ENCODE measurements around the gene SLC35E4. TPM values are rescaled to one million over a fixed set of nuclear protein-coding genes. Genes with fewer than 3 reads are reported as not detected.
"Not testable (repeated sequence)": the region's sequence is repeated elsewhere in the genome, so short reads cannot be mapped to it uniquely, and the experiment has no call there.

Gene SLC35E4
- total RNA-seq, 2 experiments from 2014 or later = 5.2 to 5.9 TPM

- POLR2A ChIA-PET; H3K4me1 Mint-ChIP-seq (ENCODE audit: low read depth); H3K27ac Mint-ChIP-seq; H3K27me3 Mint-ChIP-seq; intact Hi-C loops (cut with micrococcal nuclease); H3K36me3 Mint-ChIP-seq; H3K9me3 Mint-ChIP-seq; H3K4me3 Mint-ChIP-seq; DNase-seq; CTCF ChIA-PET: not testable (repeated sequence)
These were observed 41.0 kb downstream of the SLC35E4 start for GRCh38 chr22:30676565-30676964.

- CTCF ChIA-PET; H3K27ac Mint-ChIP-seq; POLR2A ChIA-PET; intact Hi-C loops (cut with micrococcal nuclease); DNase-seq; H3K36me3 Mint-ChIP-seq; H3K4me3 Mint-ChIP-seq; H3K27me3 Mint-ChIP-seq; H3K4me1 Mint-ChIP-seq (ENCODE audit: low read depth); H3K9me3 Mint-ChIP-seq: not testable (repeated sequence)
These were observed 44.5 kb downstream of the SLC35E4 start for GRCh38 chr22:30679895-30680690.

DNA sequence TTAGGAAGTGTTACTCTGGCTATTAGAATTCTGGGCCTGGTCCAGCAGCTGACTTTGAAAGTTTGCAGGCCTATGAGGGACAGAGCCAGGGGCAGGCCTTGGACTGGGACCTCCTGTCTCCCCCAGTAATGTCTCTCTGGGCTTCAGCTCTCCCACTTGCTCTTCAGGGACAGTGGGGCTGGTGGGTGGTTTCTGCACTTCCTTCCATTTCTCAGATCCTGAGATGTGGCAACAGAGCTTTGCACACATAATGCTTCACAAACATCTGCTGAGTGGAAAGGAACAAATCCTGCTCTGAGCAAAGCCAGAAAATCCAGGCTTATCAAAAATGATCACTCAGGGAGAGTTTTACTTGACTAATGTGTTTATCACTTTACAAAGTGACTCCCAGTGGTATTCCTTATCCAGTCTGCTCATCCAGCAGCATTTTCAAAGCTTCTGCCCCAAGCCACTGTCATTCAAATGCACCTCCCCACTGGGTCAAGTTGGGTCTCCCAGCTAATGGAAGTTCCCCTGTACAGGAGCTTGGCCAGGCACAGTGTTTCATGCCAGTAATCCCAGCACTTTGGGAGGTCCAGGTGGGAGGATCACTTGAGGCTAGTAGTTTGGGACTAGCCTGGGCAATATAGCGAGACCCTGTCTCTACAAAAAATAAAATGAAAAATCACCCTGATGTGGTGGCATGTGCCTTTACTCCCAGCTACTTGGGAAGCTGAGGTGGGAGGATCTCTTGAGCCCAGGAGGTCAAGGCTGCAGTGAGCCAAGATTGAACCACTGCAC, 45.6 kb downstream of the SLC35E4 start:
- Mint-ChIP-seq H3K36me3 (no peaks in the 10 kb centered on the region), H3K4me1 (ENCODE audit: low read depth) (no peaks in the 10 kb centered on the region), H3K27ac (no peak overlapping the region), H3K4me3 (no peak overlapping the region), H3K9me3 (no peaks in the 10 kb centered on the region), H3K27me3 (peaks cover 3% of the 10 kb centered on the region)
- ChIA-PET CTCF (no interaction called here), POLR2A (interaction anchor here (0.6 kb wide), 1 partner anchor 22 kb away, joined by 4 read pairs; no protein-coding TSS in a partner anchor)
- no peak for DNase-seq
- intact Hi-C loops (cut with micrococcal nuclease) = no loop called here

DNA sequence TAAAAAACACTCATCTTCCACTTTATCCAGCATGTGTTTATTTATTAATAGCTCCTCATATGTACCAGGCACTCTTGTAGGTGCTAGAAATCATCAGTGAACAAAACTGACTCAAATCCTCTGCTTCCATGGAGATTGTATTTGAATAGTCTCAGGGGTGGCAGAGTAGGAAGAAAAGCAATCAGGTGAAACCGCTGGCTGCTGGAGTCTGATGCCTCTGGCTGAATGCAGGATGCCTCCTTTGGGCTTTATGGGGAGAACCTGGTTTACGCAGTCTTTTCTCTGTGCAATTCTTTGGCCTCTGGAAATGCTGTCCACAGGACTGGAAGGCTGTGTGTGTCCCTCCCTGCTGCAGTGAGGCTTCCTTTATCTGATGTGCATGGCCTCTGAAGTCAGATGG, 46.2 kb downstream of the SLC35E4 start:
- Mint-ChIP-seq H3K4me3 (no peak overlapping the region), H3K27me3 (peaks cover 1% of the 10 kb centered on the region), H3K27ac (no peak overlapping the region), H3K36me3 (no peaks in the 10 kb centered on the region), H3K4me1 (ENCODE audit: low read depth) (no peaks in the 10 kb centered on the region), H3K9me3 (no peaks in the 10 kb centered on the region)
- CTCF ChIA-PET = no interaction called here
- intact Hi-C loops (cut with micrococcal nuclease) = no loop called here
- no peak for DNase-seq
- POLR2A ChIA-PET = interaction anchor here (0.6 kb wide), 1 partner anchor 23 kb away, joined by 4 read pairs; no protein-coding TSS in a partner anchor

- no peaks in the 10 kb centered on the region for H3K9me3 Mint-ChIP-seq
- peaks cover 1% of the 10 kb centered on the region for H3K27me3 Mint-ChIP-seq
- intact Hi-C loops (cut with micrococcal nuclease) = no loop called here
- H3K36me3 Mint-ChIP-seq = no peaks in the 10 kb centered on the region
- ChIA-PET CTCF (interaction anchor here (0.6 kb wide), 2 partner anchors 39 to 49 kb away, joined by 3 read pairs; partner anchors contain the start of gene SLC35E4), POLR2A (no interaction called here)
- no peak overlapping the region for H3K4me3 Mint-ChIP-seq
- H3K27ac Mint-ChIP-seq = no peak overlapping the region
- H3K4me1 Mint-ChIP-seq (ENCODE audit: low read depth) = no peaks in the 10 kb centered on the region
- no peak for DNase-seq
These were observed 49.6 kb downstream of the SLC35E4 start for GRCh38 chr22:30685178-30685577.

GRCh38 chr22:30687358-30687757, 51.8 kb downstream of the SLC35E4 start:
- POLR2A ChIA-PET = no interaction called here
- no peak for DNase-seq
- H3K9me3 Mint-ChIP-seq = no peaks in the 10 kb centered on the region
- CTCF ChIA-PET = no interaction called here
- intact Hi-C loops (cut with micrococcal nuclease) = no loop called here
- peaks cover 1% of the 10 kb centered on the region for H3K27me3 Mint-ChIP-seq
- H3K4me3 Mint-ChIP-seq = no peak overlapping the region
- no peaks in the 10 kb centered on the region for H3K36me3 Mint-ChIP-seq
- H3K4me1 Mint-ChIP-seq (ENCODE audit: low read depth) = no peaks in the 10 kb centered on the region
- H3K27ac Mint-ChIP-seq = no peak overlapping the region

DNA sequence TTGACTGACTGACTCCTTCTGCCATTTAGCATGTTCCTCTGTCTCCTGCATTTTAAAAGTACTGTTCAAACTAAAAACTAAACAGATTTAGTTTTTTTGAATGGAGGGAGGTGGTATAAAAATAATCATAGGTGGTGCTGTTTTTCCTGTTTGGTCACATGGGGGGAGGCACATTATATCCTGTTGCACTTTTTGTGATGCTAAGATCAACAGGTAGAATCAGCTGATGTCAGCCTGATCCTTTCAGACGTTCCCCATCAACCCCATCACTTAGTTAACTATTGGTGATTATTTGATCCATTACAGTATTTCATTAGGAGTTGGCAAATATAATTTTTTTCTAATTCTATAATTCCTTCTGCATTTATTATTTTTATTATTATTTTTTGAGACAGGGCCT, 54.0 kb downstream of the SLC35E4 start:
- no peaks in the 10 kb centered on the region for H3K36me3 Mint-ChIP-seq
- DNase-seq = no peak
- CTCF ChIA-PET = no interaction called here
- peaks cover 7% of the 10 kb centered on the region for H3K4me1 Mint-ChIP-seq (ENCODE audit: low read depth)
- H3K27me3 Mint-ChIP-seq = peaks cover 7% of the 10 kb centered on the region
- POLR2A ChIA-PET = no interaction called here
- no peak overlapping the region for H3K4me3 Mint-ChIP-seq
- intact Hi-C loops (cut with micrococcal nuclease) = no loop called here
- no peaks in the 10 kb centered on the region for H3K9me3 Mint-ChIP-seq
- no peak overlapping the region for H3K27ac Mint-ChIP-seq

- Mint-ChIP-seq H3K27me3 (peaks cover 7% of the 10 kb centered on the region), H3K27ac (no peak overlapping the region), H3K4me1 (ENCODE audit: low read depth) (peaks cover 15% of the 10 kb centered on the region), H3K36me3 (no peaks in the 10 kb centered on the region), H3K4me3 (no peak overlapping the region), H3K9me3 (no peaks in the 10 kb centered on the region)
- DNase-seq = no peak
- ChIA-PET CTCF (interaction anchor here (1.1 to 1.2 kb wide), 3 partner anchors 21 to 63 kb away, joined by 3 to 6 read pairs (median 3); no protein-coding TSS in a partner anchor), POLR2A (no interaction called here)
- intact Hi-C loops (cut with micrococcal nuclease) = no loop called here
These were observed 55.6 kb downstream of the SLC35E4 start for GRCh38 chr22:30691204-30691603.

DNA sequence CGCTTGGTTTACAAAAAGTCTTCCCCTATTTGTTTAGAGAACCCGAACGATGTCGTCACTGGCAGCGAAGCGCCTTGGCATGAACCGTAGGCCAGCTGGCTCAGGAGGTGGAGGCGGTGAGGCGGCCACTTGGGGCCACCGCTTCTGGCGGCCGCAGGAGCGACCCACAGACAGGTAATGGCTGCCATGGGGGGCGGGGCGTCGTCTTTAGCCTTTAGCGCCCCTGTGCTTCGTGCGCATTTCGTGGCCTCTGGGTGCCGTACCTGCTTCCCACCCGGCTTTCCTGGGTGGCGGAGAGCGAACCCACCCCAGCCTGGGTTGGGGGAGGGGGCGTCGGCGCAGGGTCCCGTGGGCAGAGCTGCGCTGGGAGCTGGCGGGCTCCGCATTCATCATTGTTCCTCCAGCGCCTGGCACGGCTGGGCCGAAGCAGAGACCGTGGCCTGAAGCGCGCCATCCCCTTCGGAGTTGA, 58.6 kb downstream of the SLC35E4 start:
- intact Hi-C loops (cut with micrococcal nuclease) = loop anchor here (1.0 kb wide), 2 partner anchors 46 to 60 kb away; no protein-coding TSS in a partner anchor
- peak overlapping the region; percentile 57 for H3K27ac Mint-ChIP-seq
- POLR2A ChIA-PET = interaction anchor here (1.0 to 1.1 kb wide), 2 partner anchors 11 to 59 kb away, joined by 3 to 4 read pairs; no protein-coding TSS in a partner anchor

GRCh38 chr22:30694640-30695350, 59.2 kb downstream of the SLC35E4 start, which contains the start of gene OSBP2:
Gene OSBP2 (plus strand): TSS chr22:30694874. CDS start chr22:30694910, 36 bp downstream.
- Mint-ChIP-seq H3K27ac (peak within 1 kb of the TSS; percentile 57), H3K4me1 (ENCODE audit: low read depth) (peaks cover 16% of the 10 kb centered on the region), H3K9me3 (no peaks in the 10 kb centered on the region), H3K27me3 (peaks cover 7% of the 10 kb centered on the region), H3K4me3 (peak within 1 kb of the TSS; percentile 81), H3K36me3 (no peaks in the 10 kb centered on the region)
- POLR2A ChIA-PET = interaction anchor here (1.0 to 1.1 kb wide), 2 partner anchors 11 to 60 kb away, joined by 3 to 4 read pairs; no protein-coding TSS in a partner anchor
- DNase-seq = peak; percentile 44
- intact Hi-C loops (cut with micrococcal nuclease) = loop anchor here (1.0 kb wide), 2 partner anchors 46 to 60 kb away; no protein-coding TSS in a partner anchor
- CTCF ChIA-PET = interaction anchor here (0.7 to 1.8 kb wide), 6 partner anchors 44 to 61 kb away, joined by 3 to 8 read pairs (median 6); no protein-coding TSS in a partner anchor

More for the DNA sequence above, 58.6 kb downstream of the SLC35E4 start:
- Mint-ChIP-seq H3K36me3 (no peaks in the 10 kb centered on the region), H3K4me1 (ENCODE audit: low read depth) (peaks cover 16% of the 10 kb centered on the region), H3K9me3 (no peaks in the 10 kb centered on the region), H3K4me3 (peak overlapping the region; percentile 81), H3K27me3 (peaks cover 7% of the 10 kb centered on the region)
- DNase-seq = peak; percentile 72
- CTCF ChIA-PET = interaction anchor here (1.1 to 1.3 kb wide), 4 partner anchors 44 to 61 kb away, joined by 3 to 7 read pairs (median 6); no protein-coding TSS in a partner anchor

DNA sequence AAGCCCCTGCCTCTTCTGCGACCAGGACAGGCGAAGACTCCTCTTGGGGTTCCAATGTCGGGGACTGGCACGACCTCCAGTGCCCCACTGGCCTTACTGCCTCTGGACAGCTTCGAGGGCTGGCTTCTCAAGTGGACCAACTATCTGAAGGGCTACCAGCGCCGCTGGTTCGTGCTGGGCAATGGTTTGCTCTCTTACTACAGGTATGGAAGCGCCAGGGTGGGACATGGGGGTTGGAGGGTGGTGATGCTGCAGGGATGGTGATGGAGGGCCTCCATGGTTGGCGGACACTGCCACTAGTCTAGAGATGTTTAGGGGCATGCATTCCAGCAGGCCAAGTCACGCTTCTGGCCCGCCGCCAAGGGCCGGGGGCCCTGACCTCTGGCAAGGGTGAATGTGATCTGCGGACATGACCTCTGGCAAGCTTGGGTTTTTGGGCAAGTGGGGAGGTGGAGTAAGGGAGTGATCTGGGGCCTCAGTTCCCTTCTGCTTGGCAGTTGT, 59.8 kb downstream of the SLC35E4 start:
- Mint-ChIP-seq H3K27me3 (peaks cover 7% of the 10 kb centered on the region), H3K4me3 (peak overlapping the region; percentile 59), H3K9me3 (no peaks in the 10 kb centered on the region), H3K27ac (no peak overlapping the region), H3K4me1 (ENCODE audit: low read depth) (peaks cover 16% of the 10 kb centered on the region), H3K36me3 (no peaks in the 10 kb centered on the region)
- ChIA-PET POLR2A (interaction anchor here (1.0 kb wide), 1 partner anchor 9 kb away, joined by 3 read pairs; no protein-coding TSS in a partner anchor), CTCF (interaction anchor here (0.7 to 1.8 kb wide), 2 partner anchors 47 to 58 kb away, joined by 4 to 8 read pairs; no protein-coding TSS in a partner anchor)
- intact Hi-C loops (cut with micrococcal nuclease) = no loop called here
- DNase-seq = no peak

All from activated CD4-positive, alpha-beta memory T cell treated with anti-CD3 and anti-CD28 coated beads for 36 hours (primary cell).